ENCODE data around the gene HYAL1.

Gene HYAL1

GRCh38 chr3:50303013-50303815, at the start of gene HYAL1:
Gene HYAL1, minus strand, starts transcription at chr3:50303574. Its CDS starts 618 bp downstream, at chr3:50302956.
- no peak for DNase-seq

- no peak for DNase-seq
Measured at GRCh38 chr3:50352781-50353180, 49.4 kb upstream of the HYAL1 start.

- DNase-seq, result no peak
Measured at GRCh38 chr3:50351323-50351697, 47.9 kb upstream of the HYAL1 start.

- peak; percentile 100 for DNase-seq
Measured at GRCh38 chr3:50350527-50351322, 47.4 kb upstream of the HYAL1 start, which contains the start of the genes CYB561D2 and NPRL2. Gene CYB561D2, plus strand, starts transcription at chr3:50350862. Its CDS starts 572 bp downstream, at chr3:50351434. Gene NPRL2, minus strand, starts transcription at chr3:50350775. Its CDS starts 123 bp downstream, at chr3:50350652.

- DNase-seq, result no peak
Measured at GRCh38 chr3:50350213-50350526, 46.8 kb upstream of the HYAL1 start.

GRCh38 chr3:50347187-50347813, 43.9 kb upstream of the HYAL1 start:
- DNase-seq, result peak; percentile 86

- peak; percentile 88 for DNase-seq
Measured at GRCh38 chr3:50345586-50346234, 42.3 kb upstream of the HYAL1 start, which contains the start of gene ZMYND10. Gene ZMYND10, minus strand, starts transcription at chr3:50345732. Its CDS starts 153 bp downstream, at chr3:50345579.

GRCh38 chr3:50345008-50345407, 41.6 kb upstream of the HYAL1 start:
- DNase-seq, result no peak

- DNase-seq, result no peak
Measured at GRCh38 chr3:50342813-50343633, 39.6 kb upstream of the HYAL1 start.

- no peak for DNase-seq
Measured at GRCh38 chr3:50341996-50342650, 38.7 kb upstream of the HYAL1 start.

GRCh38 chr3:50341537-50341936, 38.2 kb upstream of the HYAL1 start:
- DNase-seq, result peak; percentile 72

GRCh38 chr3:50340448-50341329, 37.3 kb upstream of the HYAL1 start, which contains the start of gene RASSF1:
Gene RASSF1, minus strand, starts transcription at chr3:50340836. Its CDS starts 31 bp downstream, at chr3:50340805.
- peak; percentile 88 for DNase-seq

GRCh38 chr3:50340147-50340447, 36.7 kb upstream of the HYAL1 start:
- DNase-seq, result no peak

- DNase-seq, result peak; percentile 67
Measured at GRCh38 chr3:50339485-50340146, 36.2 kb upstream of the HYAL1 start.

- no peak for DNase-seq
Measured at GRCh38 chr3:50338965-50339364, 35.6 kb upstream of the HYAL1 start.

GRCh38 chr3:50337175-50337861, 33.9 kb upstream of the HYAL1 start:
- peak; percentile 97 for DNase-seq

GRCh38 chr3:50336452-50337174, 33.2 kb upstream of the HYAL1 start:
- no peak for DNase-seq

- no peak for DNase-seq
Measured at GRCh38 chr3:50334339-50335075, 31.1 kb upstream of the HYAL1 start.
